Astrocyte of the spinal cord (primary cell): ENCODE results near the gene ALMS1.
"Not testable (repeated sequence)": the region's sequence is repeated elsewhere in the genome, so short reads cannot be mapped to it uniquely, and the experiment has no call there.

Source experiments
- DNase-seq: peaks from one replicate; pipeline ENCODE4 v3.0.0; 2011; ENCODE audit warnings: low read depth, low spot score
- H3K4me3 ChIP-seq: 2 replicates; pipeline ENCODE4 v1.5.1; 2011; ENCODE audit warnings: low read depth, mild to moderate bottlenecking, low read length, moderate library complexity
- CTCF ChIP-seq: IDR thresholded peaks from 2 replicates; pipeline ENCODE4 v1.5.1; 2012; ENCODE audit warnings: low read depth, mild to moderate bottlenecking, low read length, inconsistent platforms
- in situ Hi-C: cut with HindIII; loops from 2 replicates; pipeline ENCODE4 v1.10.0; 2017; ENCODE audit warnings: low sequenced_read_pairs

The ALMS1 gene

DNA sequence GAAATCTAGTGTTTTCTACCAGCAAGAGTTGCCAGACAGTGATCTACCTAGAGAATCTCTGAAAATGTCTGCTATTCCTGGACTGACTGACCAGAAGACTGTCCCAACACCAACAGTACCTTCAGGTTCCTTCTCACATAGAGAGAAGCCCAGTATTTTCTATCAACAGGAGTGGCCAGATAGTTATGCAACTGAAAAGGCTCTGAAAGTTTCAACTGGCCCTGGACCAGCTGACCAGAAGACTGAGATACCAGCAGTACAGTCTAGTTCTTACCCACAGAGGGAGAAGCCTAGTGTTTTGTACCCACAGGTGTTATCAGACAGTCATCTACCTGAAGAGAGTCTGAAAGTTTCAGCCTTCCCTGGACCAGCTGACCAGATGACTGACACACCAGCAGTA, 63.8 kb downstream of the ALMS1 start:
- in situ Hi-C loops: no loop called here

DNA sequence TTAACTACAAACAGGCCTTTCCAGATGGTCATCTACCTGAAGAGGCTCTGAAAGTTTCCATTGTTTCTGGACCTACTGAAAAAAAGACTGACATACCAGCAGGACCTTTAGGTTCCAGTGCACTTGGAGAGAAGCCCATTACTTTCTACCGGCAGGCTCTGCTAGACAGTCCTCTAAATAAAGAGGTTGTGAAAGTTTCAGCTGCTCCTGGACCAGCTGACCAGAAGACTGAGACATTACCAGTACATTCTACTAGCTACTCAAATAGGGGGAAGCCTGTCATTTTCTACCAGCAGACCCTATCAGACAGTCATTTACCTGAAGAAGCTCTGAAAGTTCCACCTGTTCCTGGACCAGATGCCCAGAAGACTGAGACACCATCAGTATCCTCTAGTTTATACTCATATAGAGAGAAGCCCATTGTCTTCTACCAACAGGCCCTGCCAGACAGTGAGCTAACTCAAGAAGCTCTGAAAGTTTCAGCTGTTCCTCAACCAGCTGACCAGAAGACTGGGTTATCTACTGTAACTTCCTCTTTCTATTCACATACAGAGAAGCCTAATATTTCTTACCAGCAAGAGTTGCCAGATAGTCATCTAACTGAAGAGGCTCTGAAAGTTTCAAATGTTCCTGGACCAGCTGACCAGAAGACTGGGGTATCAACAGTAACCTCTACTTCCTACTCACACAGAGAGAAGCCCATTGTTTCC, 65.8 kb downstream of the ALMS1 start:
- no peak for TF ChIP-seq CTCF
- H3K4me3 ChIP-seq: no peak overlapping the region
- in situ Hi-C loops: no loop called here
- DNase-seq: no peak

More for the DNA sequence above, 63.8 kb downstream of the ALMS1 start:
- H3K4me3 ChIP-seq: no peak overlapping the region
- no peak for TF ChIP-seq CTCF
- DNase-seq: no peak

DNA sequence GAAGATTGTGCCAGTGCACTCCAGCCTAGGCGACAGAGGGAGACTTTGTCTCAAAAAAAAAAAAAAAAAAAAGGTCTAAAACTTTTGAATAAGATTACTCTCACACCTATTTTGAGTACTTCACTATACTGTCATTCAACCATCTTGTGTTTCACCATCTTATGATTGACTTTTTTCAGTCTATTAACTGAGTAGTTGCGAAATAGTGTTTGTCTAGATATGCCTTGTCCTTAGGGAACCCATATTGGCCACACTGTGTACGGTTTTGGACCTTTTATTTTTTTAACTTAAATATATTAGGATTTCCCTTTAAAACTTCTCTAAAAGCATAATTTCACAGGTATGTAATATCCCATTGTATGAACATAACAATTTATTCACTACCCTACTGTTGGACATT, 72.3 kb downstream of the ALMS1 start:
- DNase-seq: no peak
- no peak overlapping the region for H3K4me3 ChIP-seq
- in situ Hi-C loops: no loop called here
- TF ChIP-seq CTCF: no peak

GRCh38 chr2:73462388-73462787, 76.8 kb downstream of the ALMS1 start:
- in situ Hi-C loops, DNase-seq, H3K4me3 ChIP-seq: not testable (repeated sequence)

GRCh38 chr2:73468376-73468775, 82.7 kb downstream of the ALMS1 start:
- DNase-seq: no peak

DNA sequence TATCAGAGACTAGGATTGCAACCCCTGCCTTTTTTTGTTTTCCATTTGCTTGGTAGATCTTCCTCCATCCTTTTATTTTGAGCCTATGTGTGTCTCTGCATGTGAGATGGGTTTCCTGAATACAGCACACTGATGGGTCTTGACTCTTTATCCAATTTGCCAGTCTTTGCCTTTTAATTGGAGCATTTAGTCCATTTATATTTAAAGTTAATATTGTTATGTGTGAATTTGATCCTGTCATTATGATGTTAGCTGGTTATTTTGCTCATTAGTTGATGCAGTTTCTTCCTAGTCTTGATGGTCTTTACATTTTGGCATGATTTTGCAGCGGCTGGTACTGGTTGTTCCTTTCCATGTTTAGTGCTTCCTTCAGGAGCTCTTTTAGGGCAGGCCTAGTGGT, 98.2 kb downstream of the ALMS1 start:
- H3K4me3 ChIP-seq, in situ Hi-C loops: not testable (repeated sequence)

More at GRCh38 chr2:73468376-73468775, 82.7 kb downstream of the ALMS1 start:
- TF ChIP-seq CTCF: no peak
- H3K4me3 ChIP-seq: no peak overlapping the region
- in situ Hi-C loops: no loop called here

DNA sequence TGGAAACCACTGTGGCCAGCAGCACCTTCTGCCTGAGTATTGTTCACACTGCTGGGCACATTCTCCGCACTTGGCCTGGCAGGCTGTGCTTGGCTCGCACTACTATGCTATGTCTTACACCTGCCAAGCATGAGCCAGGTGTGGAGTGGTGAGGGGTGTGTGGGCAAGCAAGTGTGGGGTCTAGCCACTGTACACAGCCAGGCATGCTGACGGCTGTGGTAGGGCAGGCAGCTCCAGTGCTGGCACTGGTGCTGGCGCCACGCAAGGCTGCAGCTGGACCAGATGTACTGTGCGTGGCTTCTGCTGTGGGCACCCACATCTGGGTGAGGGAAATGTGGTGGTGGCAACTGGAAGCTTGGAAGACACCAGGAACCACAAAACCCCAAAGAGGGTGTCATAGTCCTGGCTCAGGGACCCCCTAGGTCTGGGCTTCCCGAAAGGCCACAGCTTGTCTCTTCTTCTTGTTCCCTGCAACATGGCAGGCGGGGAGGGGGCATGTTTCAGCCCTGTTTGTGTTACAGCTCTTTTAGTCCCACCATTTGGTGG, 101.5 kb downstream of the ALMS1 start:
- in situ Hi-C loops: no loop called here
- no peak for DNase-seq
- TF ChIP-seq CTCF: no peak
- no peak overlapping the region for H3K4me3 ChIP-seq

More for the DNA sequence above, 98.2 kb downstream of the ALMS1 start:
- DNase-seq: not testable (repeated sequence)
